Brain pericyte (primary cell): ENCODE results near the gene EXOC3.

Source experiments
- DNase-seq: peaks from one replicate; pipeline ENCODE4 v3.0.0-alpha.2; 2012; ENCODE audit warnings: low read depth, low spot score

The EXOC3 gene

GRCh38 chr5:456351-457194 lies 13.6 kb downstream of the EXOC3 start:
- DNase-seq, result no peak

DNA sequence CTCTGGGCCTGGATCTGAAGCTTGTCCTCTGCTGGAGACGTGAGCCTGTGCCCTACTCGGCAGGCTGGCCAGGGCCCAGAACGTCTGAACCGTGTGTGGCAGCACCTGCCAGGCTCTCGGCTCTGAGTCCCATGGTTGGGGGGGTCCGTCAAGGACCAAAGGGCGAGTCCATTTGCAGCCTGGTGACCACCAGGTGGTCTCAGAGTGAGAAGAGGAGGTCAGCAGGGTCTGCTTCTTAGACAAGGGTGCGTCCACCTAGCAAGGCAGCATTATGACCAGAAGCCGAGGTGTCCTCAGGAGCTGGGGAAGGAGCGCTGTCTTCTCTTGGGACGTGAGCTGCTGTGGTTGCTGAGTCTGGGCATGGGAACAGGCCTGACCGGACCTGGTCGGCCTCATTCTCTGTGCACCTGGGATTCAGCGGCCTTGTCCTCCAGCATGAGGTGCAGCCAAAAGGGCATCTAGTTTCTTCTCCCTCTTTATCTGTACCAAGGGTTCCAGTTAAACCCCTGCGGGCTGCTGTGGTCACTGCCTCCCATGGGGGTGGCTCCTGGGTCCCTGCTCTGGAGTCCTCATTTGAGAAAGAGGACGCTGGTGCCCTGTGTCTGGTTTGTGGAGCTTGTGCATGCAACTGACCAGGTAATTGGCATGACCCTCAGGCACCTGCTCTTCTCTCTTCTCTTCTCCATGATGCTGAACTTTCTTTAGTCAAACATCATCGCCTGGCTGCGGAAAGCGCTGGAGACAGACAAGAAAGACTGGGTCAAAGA lies 14.4 kb downstream of the EXOC3 start:
- DNase-seq, result no peak

DNA sequence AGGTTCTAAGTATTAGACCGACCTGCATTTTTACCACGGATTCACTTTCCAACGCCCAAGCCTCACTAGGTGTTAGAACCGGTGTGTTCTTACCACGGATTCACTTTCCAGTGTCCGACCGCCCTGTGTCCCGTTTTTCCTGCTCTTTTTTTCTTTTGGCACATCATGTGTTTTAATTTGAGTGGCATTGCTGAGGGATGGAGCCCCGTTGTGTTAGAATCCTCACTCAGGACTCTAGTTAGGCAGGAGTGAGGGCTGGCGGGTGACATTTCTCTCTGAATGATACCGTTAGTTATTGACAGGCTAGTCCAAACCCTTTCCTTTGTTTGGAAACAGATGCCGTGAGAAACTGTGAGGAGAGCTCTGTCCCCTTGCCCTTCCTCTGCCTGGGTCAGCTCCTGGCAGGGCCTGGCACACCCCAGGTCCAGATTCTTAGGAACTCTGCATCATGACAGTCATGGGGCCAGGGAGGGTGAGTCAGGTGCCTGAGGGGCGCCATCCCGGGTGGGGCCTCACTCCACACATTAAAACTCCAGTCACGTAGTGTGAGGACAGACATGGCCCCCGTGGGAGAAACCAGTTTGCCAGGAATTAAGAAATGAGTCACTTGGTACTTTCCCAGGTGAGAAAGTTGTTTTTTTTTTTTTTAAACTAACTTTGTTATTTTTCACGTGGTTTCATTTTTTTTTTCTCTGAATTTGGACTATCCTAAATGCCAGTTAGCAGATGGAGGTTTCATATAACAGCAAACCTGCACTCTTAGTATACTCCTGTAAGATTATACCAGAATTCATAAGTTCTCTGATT lies 15.8 kb downstream of the EXOC3 start:
- no peak for DNase-seq

DNA sequence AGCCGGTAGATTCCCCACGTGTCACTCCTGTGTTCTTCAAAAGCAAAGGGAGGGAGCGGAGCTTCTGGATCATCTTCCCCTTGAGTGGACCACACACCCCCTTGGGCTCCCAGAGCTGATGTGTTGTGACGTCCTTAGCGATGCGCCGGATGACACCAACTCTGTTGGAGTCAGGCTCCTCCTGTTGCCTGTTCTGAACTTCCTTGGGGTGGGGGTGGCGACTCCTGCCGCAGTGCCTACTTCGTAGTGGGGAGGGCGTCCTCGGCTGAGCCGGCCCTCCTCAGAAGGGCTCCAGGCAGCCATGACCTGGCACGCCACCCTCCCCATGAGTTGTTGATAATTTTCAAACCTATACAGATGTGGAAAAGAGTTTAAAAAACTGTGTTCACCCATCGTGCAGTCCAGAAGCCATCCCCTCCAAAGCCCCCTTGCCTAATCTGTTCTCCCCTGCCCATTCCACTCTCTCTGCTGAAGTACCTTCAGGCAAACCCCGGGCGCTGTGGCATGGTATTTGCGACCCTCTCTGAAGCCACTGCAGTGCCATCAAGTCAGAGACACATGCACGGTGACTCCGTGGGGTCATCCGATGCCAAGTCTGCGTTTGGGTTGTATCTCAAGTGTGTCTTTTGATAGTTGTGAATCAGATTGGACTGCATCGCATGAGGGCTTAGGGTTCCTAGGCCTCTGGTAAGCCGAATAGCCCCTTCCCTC lies 16.7 kb downstream of the EXOC3 start:
- no peak for DNase-seq

DNA sequence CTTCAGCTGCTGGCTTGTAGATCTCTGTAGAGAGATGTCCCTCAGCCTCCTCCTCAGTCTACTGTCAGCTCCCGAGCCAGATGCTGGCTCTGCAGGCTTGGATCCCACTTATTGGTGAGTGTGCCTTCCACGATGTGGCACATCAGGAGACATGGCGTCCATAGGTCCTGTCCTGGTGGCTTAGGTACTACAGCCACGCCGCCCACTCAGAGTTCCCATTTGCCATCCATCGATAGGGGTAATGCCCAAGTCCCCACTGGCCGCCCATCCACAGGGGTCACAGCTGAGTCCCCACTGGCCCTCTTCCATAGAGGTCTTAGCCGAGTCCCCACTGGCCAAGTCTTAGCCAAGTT lies 17.3 kb downstream of the EXOC3 start:
- DNase-seq, result no peak

GRCh38 chr5:462051-462481 lies 19.1 kb downstream of the EXOC3 start:
- DNase-seq, result no peak

DNA sequence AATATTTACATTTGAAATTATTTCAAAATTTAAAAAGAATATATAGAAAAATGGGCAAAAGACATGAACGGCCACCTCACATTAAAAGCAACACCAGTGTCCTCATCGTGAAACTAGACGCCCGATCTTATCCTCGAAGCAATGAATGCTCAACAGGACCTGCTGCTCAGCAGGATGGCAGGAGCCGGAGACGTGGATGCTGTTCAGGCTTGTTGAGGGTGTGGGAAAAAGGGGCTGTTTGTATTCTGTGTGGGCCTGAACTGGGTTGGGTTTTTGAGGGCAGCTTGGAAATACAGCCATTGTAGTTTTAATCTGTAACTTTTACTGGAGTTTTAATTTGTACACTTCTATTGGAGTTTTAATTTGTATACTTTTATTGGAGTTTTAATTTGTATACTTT lies 20.3 kb downstream of the EXOC3 start:
- no peak for DNase-seq

GRCh38 chr5:463952-464351 lies 21.0 kb downstream of the EXOC3 start:
- no peak for DNase-seq

DNA sequence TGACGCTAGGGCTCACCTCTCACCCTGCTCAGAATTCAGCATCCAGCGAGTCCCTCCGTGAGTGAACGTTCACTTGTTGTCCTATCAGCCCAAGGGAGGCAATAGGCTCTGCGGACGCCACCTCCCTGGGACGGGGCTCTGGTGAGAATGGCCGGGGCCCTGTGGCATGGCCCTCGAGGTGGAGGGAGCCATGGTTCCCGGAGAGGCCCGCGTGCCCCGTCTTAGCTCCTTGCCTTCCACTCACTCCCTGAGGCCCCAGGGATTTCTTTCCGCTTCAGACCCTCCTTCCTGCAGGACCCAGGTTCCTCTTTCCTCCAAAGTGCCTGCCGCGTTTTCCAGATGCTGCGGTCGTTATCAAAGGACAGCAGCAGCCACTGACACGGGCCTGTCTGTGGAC lies 21.5 kb downstream of the EXOC3 start:
- DNase-seq, result no peak

- DNase-seq, result no peak
Observed at GRCh38 chr5:464843-465590, 22.0 kb downstream of the EXOC3 start.

GRCh38 chr5:465591-466403 lies 22.8 kb downstream of the EXOC3 start:
- DNase-seq, result no peak

DNA sequence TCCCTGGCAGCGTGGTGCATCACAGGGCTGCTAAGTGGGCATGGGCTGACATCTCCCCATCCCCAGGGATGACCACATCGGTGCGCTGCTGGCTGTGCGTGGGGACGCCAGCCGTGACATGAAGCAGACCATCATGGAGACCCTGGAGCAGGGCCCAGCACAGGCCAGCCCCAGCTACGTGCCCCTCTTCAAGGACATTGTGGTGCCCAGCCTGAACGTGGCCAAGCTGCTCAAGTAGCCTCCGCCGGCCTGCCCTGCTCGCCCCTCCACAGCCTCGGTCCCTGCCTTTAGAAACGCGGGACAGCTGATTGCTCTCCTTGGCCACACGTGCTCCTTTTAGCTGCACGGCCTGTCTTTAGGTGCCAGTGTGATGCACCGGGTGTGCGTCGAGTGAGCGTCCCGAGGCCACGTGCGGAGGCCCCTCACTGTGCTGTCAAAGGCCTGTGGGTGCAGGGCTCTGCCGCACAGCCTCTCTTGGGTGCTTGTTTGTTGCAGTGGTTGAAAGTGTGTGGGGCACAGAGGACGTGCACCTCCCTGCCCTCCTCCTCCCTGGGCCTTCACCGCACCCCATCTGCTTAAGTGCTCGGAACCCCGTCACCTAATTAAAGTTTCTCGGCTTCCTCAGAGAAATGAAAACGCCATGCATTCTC lies 23.8 kb downstream of the EXOC3 start:
- no peak for DNase-seq

- DNase-seq, result no peak
Observed at GRCh38 chr5:468401-468800, 25.4 kb downstream of the EXOC3 start.

- DNase-seq, result no peak
Observed at GRCh38 chr5:469752-470483, 26.9 kb downstream of the EXOC3 start.

DNA sequence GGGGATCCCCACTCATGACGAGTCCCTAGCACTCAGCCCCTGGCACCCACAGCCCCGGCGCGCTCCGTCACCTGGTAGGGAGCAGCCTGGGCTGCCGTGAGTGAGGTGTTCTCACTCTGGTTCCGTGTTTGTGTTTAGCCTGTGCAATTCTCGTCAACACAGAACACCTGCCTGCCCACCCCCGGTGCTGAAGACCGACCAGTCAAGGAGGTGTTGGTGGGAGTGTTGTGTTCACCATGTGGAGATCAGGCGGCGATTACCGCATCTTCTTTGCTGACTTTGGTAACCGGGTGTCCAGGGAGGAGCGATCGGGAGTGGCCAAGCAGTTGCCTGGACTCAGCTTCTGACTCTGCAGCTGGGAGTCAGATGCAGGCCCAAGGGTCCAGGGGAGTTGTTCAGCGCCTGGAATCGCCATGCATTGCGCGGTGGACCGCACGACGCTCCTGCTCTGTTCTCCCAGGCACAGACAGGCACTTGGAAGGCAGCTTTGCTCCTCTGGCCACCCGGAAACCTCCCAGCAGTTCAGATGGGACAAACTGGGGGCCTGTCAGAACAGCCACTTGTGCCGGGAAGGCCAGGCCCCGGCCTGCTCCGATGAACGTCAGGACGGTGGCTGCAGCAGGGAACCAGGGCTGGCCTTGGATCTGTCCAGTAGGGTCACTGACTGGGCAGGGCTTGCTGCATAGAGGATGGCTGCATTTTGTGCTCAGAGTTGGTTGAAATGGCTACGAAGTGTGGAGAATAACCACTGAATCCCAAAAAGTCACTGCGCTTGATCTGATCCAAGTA lies 28.2 kb downstream of the EXOC3 start:
- DNase-seq, result no peak

- DNase-seq, result no peak
Observed at GRCh38 chr5:471750-472058, 28.7 kb downstream of the EXOC3 start.

- no peak for DNase-seq
Observed at GRCh38 chr5:472076-472655, 29.2 kb downstream of the EXOC3 start.
